G401 (cell line): ENCODE measurements around the gene ARHGAP40. TPM values are rescaled to one million over a fixed set of nuclear protein-coding genes. Genes with fewer than 3 reads are reported as not detected.

Experiments used
- DNase-seq: peaks from one replicate; pipeline ENCODE4 v3.0.0-alpha.2; 2015; ENCODE audit warnings: low spot score
- in situ Hi-C: cut with HindIII; loops from 2 replicates; pipeline ENCODE4 v1.10.0; 2016; ENCODE audit warnings: low sequenced_read_pairs, mixed read lengths
- total RNA-seq: library from RNA; depleted of rRNA; stranded (reverse); fragments of >200 nt; shearing (Covaris generic); gene quantifications from 2 replicates; pipeline ENCODE4 v1.2.3, GENCODE V29; 2014; rRNA removed

The ARHGAP40 gene
- total RNA-seq: not detected in 2 replicates

GRCh38 chr20:38601216-38602184 lies at the start of gene ARHGAP40:
TSS of gene ARHGAP40 (plus strand) at chr20:38601809.
- DNase-seq: no peak
- in situ Hi-C loops: no loop called here

- in situ Hi-C loops: no loop called here
- DNase-seq: no peak
These were observed 46.6 kb upstream of the ARHGAP40 start for GRCh38 chr20:38554986-38555385.

GRCh38 chr20:38555395-38555794 lies 46.2 kb upstream of the ARHGAP40 start:
- in situ Hi-C loops: no loop called here
- no peak for DNase-seq

GRCh38 chr20:38557174-38557573 lies 44.4 kb upstream of the ARHGAP40 start:
- in situ Hi-C loops: no loop called here
- DNase-seq: no peak

GRCh38 chr20:38558596-38559360 lies 42.8 kb upstream of the ARHGAP40 start:
- DNase-seq: no peak
- in situ Hi-C loops: no loop called here

- in situ Hi-C loops: no loop called here
- DNase-seq: no peak
These were observed 41.8 kb upstream of the ARHGAP40 start for GRCh38 chr20:38559764-38560163.

GRCh38 chr20:38563802-38564431 lies 37.7 kb upstream of the ARHGAP40 start:
- in situ Hi-C loops: no loop called here

GRCh38 chr20:38564680-38565079 lies 36.9 kb upstream of the ARHGAP40 start:
- no peak for DNase-seq
- in situ Hi-C loops: no loop called here

More at GRCh38 chr20:38563802-38564431, 37.7 kb upstream of the ARHGAP40 start:
- DNase-seq: no peak

GRCh38 chr20:38566036-38566598 lies 35.5 kb upstream of the ARHGAP40 start:
- in situ Hi-C loops: no loop called here
- no peak for DNase-seq

- in situ Hi-C loops: no loop called here
- DNase-seq: no peak
These were observed 31.7 kb upstream of the ARHGAP40 start for GRCh38 chr20:38569747-38570525.

- DNase-seq: no peak
- in situ Hi-C loops: no loop called here
These were observed 28.2 kb upstream of the ARHGAP40 start for GRCh38 chr20:38573413-38573812.

- no peak for DNase-seq
- in situ Hi-C loops: no loop called here
These were observed 22.2 kb upstream of the ARHGAP40 start for GRCh38 chr20:38579219-38579910.

GRCh38 chr20:38579921-38580320 lies 21.7 kb upstream of the ARHGAP40 start:
- in situ Hi-C loops: no loop called here
- DNase-seq: no peak

GRCh38 chr20:38581013-38581412 lies 20.6 kb upstream of the ARHGAP40 start, which contains the start of gene ADIG:
TSS of gene ADIG (plus strand) at chr20:38581197. CDS start at chr20:38581251, 54 bp downstream.
- DNase-seq: peak; percentile 30

GRCh38 chr20:38581830-38582358 lies 19.7 kb upstream of the ARHGAP40 start:
- in situ Hi-C loops: no loop called here
- no peak for DNase-seq

More at GRCh38 chr20:38581013-38581412, 20.6 kb upstream of the ARHGAP40 start, which contains the start of gene ADIG:
- in situ Hi-C loops: no loop called here

- in situ Hi-C loops: no loop called here
- DNase-seq: no peak
These were observed 18.3 kb upstream of the ARHGAP40 start for GRCh38 chr20:38583306-38583705.

- in situ Hi-C loops: no loop called here
- DNase-seq: no peak
These were observed 17.4 kb upstream of the ARHGAP40 start for GRCh38 chr20:38584099-38584763.
